ENCODE results near the gene STRIP2. TPM values are rescaled to one million over a fixed set of nuclear protein-coding genes. Genes with fewer than 3 reads are reported as not detected.
"Not testable (repeated sequence)": the region's sequence is repeated elsewhere in the genome, so short reads cannot be mapped to it uniquely, and the experiment has no call there.

Gene STRIP2
- total RNA-seq, 1 donor from 2014 or later, result 0.87 TPM

GRCh38 chr7:129405527-129405926 lies 28.7 kb upstream of the STRIP2 start:
- Mint-ChIP-seq H3K4me1 (ENCODE audit: low read depth) (peaks cover 7% of the 10 kb centered on the region), H3K27me3 (ENCODE audit: low read depth) (no peaks in the 10 kb centered on the region), H3K4me3 (ENCODE audit: unreplicated experiment) (no peak overlapping the region), H3K36me3 (ENCODE audit: low read depth) (peaks cover 15% of the 10 kb centered on the region), H3K27ac (ENCODE audit: unreplicated experiment) (no peak overlapping the region), H3K9me3 (ENCODE audit: low read depth) (no peaks in the 10 kb centered on the region)
- DNase-seq (ENCODE audit: low spot score), result no peak
- TF ChIP-seq CTCF (IDR thresholded peaks at IDR 0.05), result no peak

- not testable (repeated sequence) for H3K27me3 Mint-ChIP-seq (ENCODE audit: low read depth); H3K4me3 Mint-ChIP-seq (ENCODE audit: unreplicated experiment); H3K4me1 Mint-ChIP-seq (ENCODE audit: low read depth); H3K9me3 Mint-ChIP-seq (ENCODE audit: low read depth); H3K27ac Mint-ChIP-seq (ENCODE audit: unreplicated experiment); DNase-seq (ENCODE audit: low spot score)
- peaks cover 25% of the 10 kb centered on the region for H3K36me3 Mint-ChIP-seq (ENCODE audit: low read depth)
Observed at GRCh38 chr7:129410238-129410637, 24.0 kb upstream of the STRIP2 start.

- peaks cover 8% of the 10 kb centered on the region for H3K9me3 Mint-ChIP-seq (ENCODE audit: low read depth)
- no peak overlapping the region for H3K4me3 Mint-ChIP-seq (ENCODE audit: unreplicated experiment)
- peaks cover 23% of the 10 kb centered on the region for H3K36me3 Mint-ChIP-seq (ENCODE audit: low read depth)
- no peak for TF ChIP-seq CTCF (IDR thresholded peaks at IDR 0.05)
- H3K27me3 Mint-ChIP-seq (ENCODE audit: low read depth), result no peaks in the 10 kb centered on the region
- no peaks in the 10 kb centered on the region for H3K4me1 Mint-ChIP-seq (ENCODE audit: low read depth)
- no peak overlapping the region for H3K27ac Mint-ChIP-seq (ENCODE audit: unreplicated experiment)
- DNase-seq (ENCODE audit: low spot score), result no peak
Observed at GRCh38 chr7:129412501-129412900, 21.7 kb upstream of the STRIP2 start.

GRCh38 chr7:129417073-129417472 lies 17.2 kb upstream of the STRIP2 start:
- DNase-seq (ENCODE audit: low spot score), result no peak

GRCh38 chr7:129421717-129422250 lies 12.4 kb upstream of the STRIP2 start:
- Mint-ChIP-seq H3K4me1 (ENCODE audit: low read depth) (peaks cover 5% of the 10 kb centered on the region), H3K9me3 (ENCODE audit: low read depth) (no peaks in the 10 kb centered on the region), H3K4me3 (ENCODE audit: unreplicated experiment) (no peak overlapping the region), H3K36me3 (ENCODE audit: low read depth) (peaks cover 7% of the 10 kb centered on the region), H3K27me3 (ENCODE audit: low read depth) (no peaks in the 10 kb centered on the region), H3K27ac (ENCODE audit: unreplicated experiment) (no peak overlapping the region)
- no peak for TF ChIP-seq CTCF (IDR thresholded peaks at IDR 0.05)
- DNase-seq (ENCODE audit: low spot score), result no peak

More at GRCh38 chr7:129417073-129417472, 17.2 kb upstream of the STRIP2 start:
- Mint-ChIP-seq H3K4me3 (ENCODE audit: unreplicated experiment) (no peak overlapping the region), H3K27ac (ENCODE audit: unreplicated experiment) (no peak overlapping the region), H3K4me1 (ENCODE audit: low read depth) (peaks cover 5% of the 10 kb centered on the region), H3K9me3 (ENCODE audit: low read depth) (peaks cover 5% of the 10 kb centered on the region), H3K36me3 (ENCODE audit: low read depth) (peaks cover 9% of the 10 kb centered on the region), H3K27me3 (ENCODE audit: low read depth) (no peaks in the 10 kb centered on the region)
- TF ChIP-seq CTCF (IDR thresholded peaks at IDR 0.05), result no peak

- Mint-ChIP-seq H3K9me3 (ENCODE audit: low read depth) (no peaks in the 10 kb centered on the region), H3K27ac (ENCODE audit: unreplicated experiment) (no peak overlapping the region), H3K36me3 (ENCODE audit: low read depth) (peaks cover 8% of the 10 kb centered on the region), H3K4me1 (ENCODE audit: low read depth) (peaks cover 5% of the 10 kb centered on the region), H3K27me3 (ENCODE audit: low read depth) (no peaks in the 10 kb centered on the region), H3K4me3 (ENCODE audit: unreplicated experiment) (no peak overlapping the region)
- no peak for DNase-seq (ENCODE audit: low spot score)
- TF ChIP-seq CTCF (IDR thresholded peaks at IDR 0.05), result no peak
Observed at GRCh38 chr7:129422727-129423126, 11.5 kb upstream of the STRIP2 start.

Measured in chondrocyte (in vitro differentiated cells).